CD4-positive, alpha-beta T cell treated with Interleukin-1 beta for 1 hour (primary cell): ENCODE measurements around the gene IQCH.
"Not testable (repeated sequence)": the region's sequence is repeated elsewhere in the genome, so short reads cannot be mapped to it uniquely, and the experiment has no call there.

Source experiments
- DNase-seq, 2 donors: peaks; one replicate each; pipeline ENCODE4 v3.0.0-alpha.2; 2020 to 2022

Gene IQCH

DNA sequence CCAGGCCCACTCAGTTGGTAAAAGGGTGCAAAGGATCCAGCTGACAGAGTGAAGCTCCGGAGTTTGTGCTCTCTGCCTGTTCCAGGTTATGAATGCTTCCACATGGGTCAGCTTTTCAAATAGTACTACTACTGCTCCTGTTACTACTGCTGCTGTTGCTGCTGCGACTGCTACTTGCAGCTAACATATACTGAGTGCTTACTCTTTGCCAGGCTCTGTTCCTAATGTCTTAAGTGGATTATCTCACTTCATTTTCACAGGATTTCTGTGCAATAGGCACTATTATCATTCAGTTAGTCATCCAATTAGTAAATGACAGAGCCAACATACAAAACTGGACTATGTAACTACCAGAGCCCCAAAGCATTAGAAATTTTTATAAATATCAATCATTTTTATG is 106.5 kb downstream of the IQCH start:
- no peak for DNase-seq

GRCh38 chr15:67363712-67364111 is 109.1 kb downstream of the IQCH start:
- not testable (repeated sequence) for DNase-seq

GRCh38 chr15:67365994-67366393 is 111.4 kb downstream of the IQCH start:
- no peak for DNase-seq

DNA sequence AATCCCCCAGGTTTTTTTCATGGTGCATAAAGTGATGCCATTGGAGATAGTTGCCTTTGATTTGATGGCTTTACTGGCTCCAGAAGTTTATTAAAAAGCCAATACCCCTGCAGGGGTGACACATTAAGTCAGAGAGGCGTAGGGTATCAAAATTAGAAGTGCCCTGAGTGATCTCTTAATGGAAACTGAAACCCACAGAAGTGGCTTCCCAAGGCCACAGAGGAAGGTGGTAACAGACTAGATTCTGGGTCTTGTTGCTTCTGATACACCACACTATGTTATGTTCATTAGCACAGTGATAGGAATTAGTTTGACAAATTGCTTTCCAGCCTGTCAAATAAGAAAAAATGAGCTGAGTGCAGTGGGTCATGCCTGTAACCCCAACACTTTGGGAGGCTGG is 112.3 kb downstream of the IQCH start:
- DNase-seq: no peak

- DNase-seq: no peak
Observed at GRCh38 chr15:67369359-67369998, 114.9 kb downstream of the IQCH start.

DNA sequence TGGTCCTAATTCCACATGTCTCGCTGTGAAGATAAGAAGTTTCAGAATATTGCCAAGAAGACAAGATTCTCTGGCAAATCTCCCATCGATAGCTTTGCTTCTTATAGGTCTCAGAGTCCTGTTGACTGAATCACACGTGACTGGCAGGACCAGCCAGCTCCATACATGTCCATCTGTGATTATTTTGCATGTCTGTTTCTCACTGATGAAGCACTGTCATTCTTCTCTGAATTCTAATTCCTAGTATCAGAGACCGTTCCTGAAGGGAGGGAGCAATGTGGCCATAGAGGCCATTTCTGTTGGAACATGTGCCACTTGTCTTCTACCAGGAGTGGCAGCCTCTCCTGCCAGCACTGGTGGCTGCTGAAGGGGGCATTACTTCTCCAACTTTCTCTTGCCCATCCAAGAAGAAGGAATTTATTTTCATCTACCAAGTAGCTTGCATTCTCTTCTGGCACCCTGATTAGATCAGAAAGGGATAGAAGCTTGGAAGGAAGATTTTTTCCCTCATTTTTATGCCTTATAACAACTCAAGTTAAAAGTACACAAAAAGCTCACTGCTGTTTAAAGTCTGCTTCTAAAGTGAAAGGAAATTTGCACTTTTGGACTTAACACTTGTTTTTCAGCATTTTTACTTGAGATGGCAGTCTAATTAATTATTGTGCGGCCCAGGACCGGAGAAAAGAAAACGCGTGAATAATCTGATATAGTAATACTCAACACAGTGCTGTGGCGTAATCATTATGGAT is 115.8 kb downstream of the IQCH start:
- DNase-seq: no peak

GRCh38 chr15:67372543-67372942 is 118.0 kb downstream of the IQCH start:
- no peak for DNase-seq

DNA sequence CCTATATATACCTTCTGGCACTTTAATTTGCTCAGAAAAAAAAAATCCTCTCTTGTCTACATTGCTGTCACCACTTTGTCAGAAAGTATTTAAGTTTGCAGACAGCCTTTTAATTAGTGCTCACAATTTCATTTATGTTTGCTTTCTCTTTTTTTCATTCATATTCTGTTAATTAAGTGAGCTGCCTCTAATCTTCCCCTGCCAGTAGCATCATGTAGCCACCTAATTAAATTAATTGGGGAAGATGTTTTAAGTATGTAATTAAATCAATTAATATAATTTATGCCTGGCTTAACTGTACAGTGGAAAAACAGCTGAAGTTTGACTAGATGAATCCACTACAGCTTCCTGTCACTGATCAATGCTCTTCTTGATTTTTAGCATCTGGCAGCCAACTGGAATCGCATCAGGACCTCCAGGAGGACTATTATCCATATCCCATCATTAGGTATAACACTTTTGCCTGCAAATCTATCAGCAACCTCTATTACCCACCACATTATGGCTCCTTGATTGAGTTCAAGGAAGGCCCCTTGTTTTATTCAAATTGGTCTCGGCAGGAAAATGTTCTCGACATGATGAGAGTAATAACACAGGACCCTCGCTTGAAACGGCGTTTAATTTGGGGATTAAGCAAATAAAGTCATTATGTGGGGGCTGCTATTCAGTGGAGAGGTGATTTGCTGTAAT is 118.5 kb downstream of the IQCH start:
- no peak for DNase-seq

GRCh38 chr15:67373971-67374370 is 119.4 kb downstream of the IQCH start:
- no peak for DNase-seq

DNA sequence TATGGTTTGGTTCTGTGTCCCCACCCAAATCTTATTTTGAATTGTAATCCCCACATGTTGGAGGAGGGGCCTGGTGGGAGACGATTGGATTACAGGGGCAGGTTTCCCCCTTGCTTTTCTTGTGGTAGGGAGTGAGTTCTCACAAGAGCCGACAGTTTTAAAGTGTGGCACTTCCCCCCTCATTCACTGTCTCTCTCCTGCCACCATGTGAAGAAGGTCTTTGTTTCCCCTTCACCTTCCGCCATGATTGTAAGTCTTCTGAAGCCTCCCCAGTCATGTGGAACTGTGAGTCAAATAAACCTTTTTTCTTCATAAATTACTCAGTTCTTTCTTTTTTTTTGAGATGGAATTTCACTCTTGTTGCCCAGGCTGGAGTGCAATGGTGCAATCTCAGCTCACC is 124.9 kb downstream of the IQCH start:
- no peak for DNase-seq

DNA sequence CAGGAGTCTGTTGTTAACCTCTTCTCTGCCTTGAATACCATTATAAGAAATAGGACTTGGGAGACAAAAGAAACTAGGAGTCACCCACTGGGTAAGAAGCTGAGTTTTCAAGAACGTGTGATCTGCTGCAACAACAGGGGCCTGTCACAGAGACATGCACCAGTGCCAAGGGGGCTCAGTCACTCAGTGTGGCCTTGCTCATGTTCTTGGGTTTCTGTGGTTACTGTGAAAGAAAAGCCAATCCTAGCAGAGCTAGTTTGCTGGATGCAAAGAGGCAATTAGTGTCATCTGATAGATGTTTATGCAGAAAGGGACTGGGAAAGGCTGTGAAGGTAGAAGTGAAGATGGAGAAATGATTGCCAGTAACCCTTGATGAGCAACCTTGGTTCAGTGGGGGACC is 126.3 kb downstream of the IQCH start:
- DNase-seq: no peak

GRCh38 chr15:67381416-67382045 is 126.9 kb downstream of the IQCH start:
- no peak for DNase-seq

- DNase-seq: no peak
Observed at GRCh38 chr15:67382723-67383122, 128.1 kb downstream of the IQCH start.

DNA sequence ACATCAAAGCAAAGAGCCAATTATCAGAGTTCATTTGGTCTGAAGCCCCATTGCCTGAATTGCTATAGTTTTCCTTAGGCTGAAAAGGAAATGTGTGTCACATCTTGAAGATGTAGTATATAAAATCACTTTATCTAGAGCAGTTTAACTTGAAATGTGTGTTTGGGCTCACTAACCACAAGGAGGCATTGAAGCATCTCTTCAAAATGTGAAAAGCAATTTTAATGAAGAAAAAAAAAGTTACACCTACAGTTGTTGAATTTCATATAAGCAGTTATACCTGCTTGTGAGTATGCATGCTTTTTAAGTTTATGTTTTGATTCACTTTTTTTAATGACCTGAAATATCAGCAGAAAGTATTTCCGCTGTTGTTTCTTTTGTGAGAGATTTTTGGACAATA is 129.3 kb downstream of the IQCH start:
- no peak for DNase-seq

DNA sequence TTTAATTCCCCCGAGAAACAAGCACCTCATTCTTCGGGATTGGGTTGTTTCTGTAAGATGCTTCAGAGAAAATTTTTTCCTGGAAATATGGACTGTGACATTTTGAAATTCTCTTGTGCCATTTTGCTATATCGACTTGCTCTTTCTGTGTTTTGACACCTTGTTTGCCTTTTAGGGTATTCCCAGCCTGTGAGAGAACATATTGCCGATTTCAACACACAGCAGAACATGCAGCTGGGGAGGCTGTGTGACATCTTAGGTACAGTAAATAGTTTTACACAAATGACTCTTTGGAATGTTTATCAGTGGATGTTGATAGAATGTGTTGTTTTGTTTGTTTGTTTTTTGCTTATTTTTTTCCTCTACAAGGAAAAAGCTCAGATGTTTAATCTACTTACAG is 130.2 kb downstream of the IQCH start:
- DNase-seq: no peak

DNA sequence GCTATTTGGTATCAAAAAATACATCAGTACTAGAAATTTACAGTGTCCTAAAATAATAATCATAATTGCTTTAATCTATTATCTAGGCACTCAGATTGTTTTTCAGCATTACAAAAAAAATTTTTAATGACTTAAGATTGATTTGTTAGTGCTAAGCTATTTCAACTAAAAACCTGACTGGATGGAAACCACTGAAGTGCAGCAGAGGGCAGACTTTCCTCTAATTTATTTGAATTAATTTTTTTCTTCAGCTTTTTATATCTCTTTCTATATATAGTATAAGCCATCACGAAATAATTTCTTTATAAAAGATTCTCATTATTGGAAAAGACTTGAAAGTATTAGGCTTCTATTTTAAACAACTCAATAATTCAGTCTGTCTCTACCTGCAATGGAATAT is 131.4 kb downstream of the IQCH start:
- no peak for DNase-seq

- no peak for DNase-seq
Observed at GRCh38 chr15:67386947-67387346, 132.4 kb downstream of the IQCH start.

DNA sequence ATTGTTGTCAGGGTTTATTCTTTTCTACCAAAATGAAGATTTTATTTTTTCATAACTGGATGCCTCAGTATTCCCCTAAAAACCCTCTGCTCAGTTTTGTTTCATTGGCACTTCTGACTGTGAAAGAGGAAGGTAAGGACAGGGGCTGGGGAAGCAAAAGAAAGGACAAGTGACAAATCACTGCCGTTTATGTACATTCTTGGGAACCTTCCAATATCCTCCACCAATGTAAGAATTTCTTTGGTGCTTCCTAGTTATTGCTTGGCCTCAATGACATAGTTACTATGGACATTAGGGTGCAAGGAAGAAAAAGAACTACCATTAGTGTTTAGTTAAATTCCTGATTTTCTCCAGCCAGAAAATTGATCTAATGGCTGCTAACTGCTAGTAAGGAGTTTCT is 135.4 kb downstream of the IQCH start:
- no peak for DNase-seq

DNA sequence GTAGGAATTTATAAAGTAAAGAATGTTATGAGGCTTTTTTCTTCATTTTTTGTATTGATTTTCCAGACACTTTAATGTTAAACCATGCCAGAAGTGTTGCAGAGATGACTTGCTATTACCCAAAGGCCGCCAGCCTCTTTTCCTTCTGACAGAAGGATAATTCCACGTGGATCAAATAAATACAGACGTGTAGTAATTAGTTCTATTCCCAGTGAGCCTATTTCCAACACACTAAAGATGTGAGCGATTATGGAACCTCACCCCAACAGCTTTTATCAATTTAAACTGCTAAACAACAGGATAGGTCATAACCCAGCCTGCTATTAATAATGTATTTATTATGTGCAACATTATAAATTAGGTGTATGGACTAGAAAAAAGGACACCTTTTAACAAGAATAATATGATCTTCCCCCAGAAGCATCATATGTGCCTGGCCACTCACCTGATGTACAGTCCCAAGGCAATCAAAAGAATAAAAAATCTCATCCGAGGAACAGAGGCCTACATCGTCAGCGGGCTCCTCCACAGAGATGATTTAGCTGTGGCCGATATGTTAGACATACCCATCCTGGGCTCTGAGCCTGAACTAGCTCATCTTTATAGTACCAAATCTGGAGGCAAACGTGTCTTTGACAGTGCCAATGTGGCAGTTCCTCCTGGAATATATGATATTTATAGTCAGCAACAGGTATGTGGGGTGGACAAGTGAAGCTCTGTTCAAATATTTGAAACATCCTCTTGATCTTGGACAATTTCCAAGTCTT is 140.5 kb downstream of the IQCH start:
- DNase-seq: no peak

GRCh38 chr15:67396114-67396513 is 141.5 kb downstream of the IQCH start:
- no peak for DNase-seq

DNA sequence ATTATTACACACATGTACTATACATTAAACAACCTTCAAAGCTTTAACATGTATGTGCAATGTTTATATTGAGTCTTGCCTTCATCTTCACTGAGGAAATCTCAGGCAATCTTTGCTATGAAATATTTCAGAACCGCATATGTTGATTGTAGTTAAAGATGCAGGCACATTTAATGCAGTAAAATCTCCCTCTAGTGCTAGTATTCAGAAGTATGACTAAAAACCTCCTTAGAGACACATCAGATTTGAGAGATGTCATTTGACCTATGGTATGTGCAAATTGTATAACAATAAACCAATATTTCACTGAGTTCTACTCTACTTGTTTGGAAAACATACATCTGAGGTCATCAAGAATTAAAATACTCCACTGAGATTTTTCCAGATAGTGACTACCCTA is 142.6 kb downstream of the IQCH start:
- DNase-seq: no peak

DNA sequence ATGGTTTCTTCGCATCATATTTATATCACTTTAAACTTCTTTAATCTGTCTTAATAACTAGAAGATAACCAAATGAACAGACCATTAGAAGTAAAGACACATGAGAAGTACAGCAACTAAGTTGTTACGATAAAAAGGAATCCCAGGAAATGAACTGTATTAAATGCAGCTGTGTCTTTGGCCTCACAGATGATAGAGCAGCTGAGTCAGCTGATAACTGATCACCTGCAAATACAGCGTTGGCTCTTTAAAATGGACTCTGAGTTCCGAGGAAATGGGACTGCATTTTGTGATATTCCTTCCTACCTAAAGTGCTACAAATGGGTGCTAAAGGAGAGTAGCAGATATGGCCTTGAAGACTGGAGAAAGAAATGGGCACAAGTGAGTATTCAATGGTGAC is 145.3 kb downstream of the IQCH start:
- DNase-seq: no peak

DNA sequence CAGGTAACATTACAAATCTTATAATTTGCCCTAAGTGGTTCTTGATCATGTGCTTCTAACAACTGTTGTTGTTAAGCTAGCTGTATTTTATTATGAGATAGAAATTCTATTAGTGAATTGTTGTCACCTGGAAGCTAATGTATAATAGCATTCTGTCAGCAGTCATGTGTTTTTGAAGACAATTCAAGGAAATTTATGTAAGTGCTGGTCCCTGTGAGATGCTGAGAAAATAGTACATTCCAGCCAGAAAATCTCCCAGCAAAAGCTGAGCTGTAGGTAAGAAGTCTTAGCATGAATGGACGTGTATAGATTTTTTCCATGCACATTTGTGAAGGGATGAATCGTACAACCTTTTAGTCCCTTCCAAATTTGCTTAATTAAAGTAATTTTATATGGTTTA is 146.3 kb downstream of the IQCH start:
- no peak for DNase-seq
